Measurements from ENCODE around the gene IMP3. TPM values are rescaled to one million over a fixed set of nuclear protein-coding genes. Genes with fewer than 3 reads are reported as not detected.

IMP3 gene
- total RNA-seq, 1 donor from 2014 or later, result 68.4 TPM

DNA sequence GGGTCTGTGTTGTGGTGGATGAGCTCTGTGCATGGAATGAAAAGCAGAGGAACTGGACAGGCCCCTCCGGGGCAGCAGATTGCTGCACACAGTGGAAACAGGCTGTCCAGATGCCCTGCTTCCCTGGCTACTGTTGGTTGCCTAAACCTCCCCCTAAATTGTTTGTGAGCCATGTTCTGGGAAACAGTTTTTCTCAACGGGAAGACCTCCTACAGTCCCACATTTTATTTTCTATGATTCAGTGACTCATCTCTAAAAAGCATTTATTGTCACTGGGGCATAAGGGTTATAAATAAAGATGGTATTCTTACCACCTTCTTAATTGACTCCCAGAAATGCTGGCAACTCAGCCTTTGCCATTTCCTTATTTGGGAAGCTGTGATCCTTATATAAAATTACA lies 40.6 kb downstream of the IMP3 start:
- Mint-ChIP-seq H3K4me1 (ENCODE audit: unreplicated experiment) (peaks cover 5% of the 10 kb centered on the region), H3K36me3 (peaks cover 9% of the 10 kb centered on the region), H3K9me3 (no peaks in the 10 kb centered on the region), H3K27me3 (no peaks in the 10 kb centered on the region), H3K4me3 (no peak overlapping the region), H3K27ac (no peak overlapping the region)
- DNase-seq (ENCODE audit: extremely low spot score, unreplicated experiment), result no peak
- TF ChIP-seq, protein P1, sequence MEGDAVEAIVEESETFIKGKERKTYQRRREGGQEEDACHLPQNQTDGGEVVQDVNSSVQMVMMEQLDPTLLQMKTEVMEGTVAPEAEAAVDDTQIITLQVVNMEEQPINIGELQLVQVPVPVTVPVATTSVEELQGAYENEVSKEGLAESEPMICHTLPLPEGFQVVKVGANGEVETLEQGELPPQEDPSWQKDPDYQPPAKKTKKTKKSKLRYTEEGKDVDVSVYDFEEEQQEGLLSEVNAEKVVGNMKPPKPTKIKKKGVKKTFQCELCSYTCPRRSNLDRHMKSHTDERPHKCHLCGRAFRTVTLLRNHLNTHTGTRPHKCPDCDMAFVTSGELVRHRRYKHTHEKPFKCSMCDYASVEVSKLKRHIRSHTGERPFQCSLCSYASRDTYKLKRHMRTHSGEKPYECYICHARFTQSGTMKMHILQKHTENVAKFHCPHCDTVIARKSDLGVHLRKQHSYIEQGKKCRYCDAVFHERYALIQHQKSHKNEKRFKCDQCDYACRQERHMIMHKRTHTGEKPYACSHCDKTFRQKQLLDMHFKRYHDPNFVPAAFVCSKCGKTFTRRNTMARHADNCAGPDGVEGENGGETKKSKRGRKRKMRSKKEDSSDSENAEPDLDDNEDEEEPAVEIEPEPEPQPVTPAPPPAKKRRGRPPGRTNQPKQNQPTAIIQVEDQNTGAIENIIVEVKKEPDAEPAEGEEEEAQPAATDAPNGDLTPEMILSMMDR (conservative IDR thresholded peaks at IDR 0.05), result no peak

DNA sequence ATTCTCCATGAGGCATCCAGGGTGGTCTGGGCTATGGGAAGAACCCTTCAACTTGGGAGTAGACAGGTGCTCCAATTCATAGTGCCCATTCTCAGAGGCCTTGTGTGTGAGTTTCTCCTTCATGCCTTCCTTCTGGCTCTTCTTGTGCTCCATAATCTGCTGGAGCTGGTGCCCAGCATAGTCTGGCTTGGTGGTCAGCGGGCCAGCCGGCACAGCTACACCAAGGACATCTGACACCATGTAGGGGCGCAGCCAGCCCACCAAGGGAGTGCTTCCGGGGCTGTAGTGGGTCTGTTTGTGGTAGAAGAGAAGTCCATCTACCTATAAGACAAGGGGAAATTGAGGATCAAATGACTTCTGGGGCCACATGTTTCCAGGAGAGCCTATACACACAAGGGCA lies 41.7 kb downstream of the IMP3 start:
- Mint-ChIP-seq H3K36me3 (peaks cover 9% of the 10 kb centered on the region), H3K9me3 (no peaks in the 10 kb centered on the region), H3K4me1 (ENCODE audit: unreplicated experiment) (peaks cover 5% of the 10 kb centered on the region), H3K27me3 (no peaks in the 10 kb centered on the region), H3K4me3 (no peak overlapping the region), H3K27ac (no peak overlapping the region)
- TF ChIP-seq, protein P1 (conservative IDR thresholded peaks at IDR 0.05), result no peak
- no peak for DNase-seq (ENCODE audit: extremely low spot score, unreplicated experiment)

DNA sequence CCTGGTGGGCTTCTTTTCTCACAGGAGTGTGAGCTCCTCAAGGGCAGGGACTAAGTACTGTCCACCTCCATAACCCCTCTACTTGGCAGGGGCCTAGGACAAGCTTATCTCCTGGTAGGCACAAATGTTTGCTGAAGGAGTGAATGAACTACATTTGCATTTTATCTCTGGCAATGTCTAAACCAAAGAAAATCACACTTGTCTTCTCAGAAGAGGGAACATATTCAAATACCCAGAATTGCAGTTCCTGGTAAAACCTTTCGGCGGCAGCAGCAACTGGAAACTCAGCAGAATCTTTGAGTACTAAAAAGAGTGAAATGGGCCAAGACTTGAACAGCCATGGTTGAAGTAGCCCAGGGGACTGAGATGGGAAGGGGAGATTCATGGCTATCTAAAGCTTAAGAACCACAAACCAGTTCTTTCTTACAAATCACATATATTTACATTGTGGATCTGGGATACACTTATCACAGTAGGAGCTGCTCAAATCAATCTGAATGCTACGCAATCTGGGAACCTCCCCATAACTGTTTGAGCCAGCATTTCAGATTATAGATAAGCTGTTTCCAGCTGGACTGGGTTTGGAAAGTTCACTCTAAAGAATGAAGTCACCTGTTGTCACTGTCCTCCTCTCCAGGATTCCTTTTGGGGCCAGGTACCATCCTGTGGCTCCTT lies 42.2 kb downstream of the IMP3 start:
- Mint-ChIP-seq H3K9me3 (no peaks in the 10 kb centered on the region), H3K36me3 (peaks cover 9% of the 10 kb centered on the region), H3K27me3 (no peaks in the 10 kb centered on the region), H3K27ac (no peak overlapping the region), H3K4me3 (no peak overlapping the region), H3K4me1 (ENCODE audit: unreplicated experiment) (peaks cover 5% of the 10 kb centered on the region)
- TF ChIP-seq, protein P1 (conservative IDR thresholded peaks at IDR 0.05), result peak; percentile 53
- DNase-seq (ENCODE audit: extremely low spot score, unreplicated experiment), result no peak

DNA sequence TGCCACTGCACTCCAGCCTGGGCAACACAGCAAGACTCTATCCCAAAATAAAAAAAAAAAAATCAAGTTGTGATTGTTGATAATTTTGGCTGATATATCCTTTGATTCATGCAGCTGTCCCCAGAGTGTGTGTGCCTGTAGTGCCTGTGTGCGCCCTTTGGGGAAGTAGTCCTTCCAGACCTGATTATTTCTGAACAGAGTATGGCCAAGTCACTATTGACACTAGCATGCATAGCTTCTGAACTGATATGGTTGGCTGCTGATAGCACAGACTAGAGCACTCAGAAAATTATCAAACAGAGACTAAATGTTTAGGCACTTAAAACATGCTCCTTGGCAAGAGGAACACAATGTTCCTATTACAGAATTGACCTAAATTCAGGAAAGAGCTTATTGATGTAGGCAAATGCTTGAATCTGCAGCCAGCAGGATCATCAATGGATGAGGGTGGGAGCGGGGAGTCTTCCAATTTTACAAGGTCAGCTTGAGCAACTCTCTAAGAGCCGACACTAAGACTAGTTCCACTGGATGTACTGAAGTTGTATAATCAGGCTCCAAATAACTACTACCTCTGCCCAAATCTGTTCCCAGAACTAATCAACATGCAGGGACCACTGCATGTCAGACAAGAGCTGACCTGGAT lies 43.2 kb downstream of the IMP3 start:
- H3K4me3 Mint-ChIP-seq, result no peak overlapping the region
- no peak overlapping the region for H3K27ac Mint-ChIP-seq
- H3K27me3 Mint-ChIP-seq, result no peaks in the 10 kb centered on the region
- peaks cover 13% of the 10 kb centered on the region for H3K36me3 Mint-ChIP-seq
- H3K4me1 Mint-ChIP-seq (ENCODE audit: unreplicated experiment), result peaks cover 5% of the 10 kb centered on the region
- DNase-seq (ENCODE audit: extremely low spot score, unreplicated experiment), result no peak
- TF ChIP-seq, protein P1 (conservative IDR thresholded peaks at IDR 0.05), result no peak
- H3K9me3 Mint-ChIP-seq, result no peaks in the 10 kb centered on the region

DNA sequence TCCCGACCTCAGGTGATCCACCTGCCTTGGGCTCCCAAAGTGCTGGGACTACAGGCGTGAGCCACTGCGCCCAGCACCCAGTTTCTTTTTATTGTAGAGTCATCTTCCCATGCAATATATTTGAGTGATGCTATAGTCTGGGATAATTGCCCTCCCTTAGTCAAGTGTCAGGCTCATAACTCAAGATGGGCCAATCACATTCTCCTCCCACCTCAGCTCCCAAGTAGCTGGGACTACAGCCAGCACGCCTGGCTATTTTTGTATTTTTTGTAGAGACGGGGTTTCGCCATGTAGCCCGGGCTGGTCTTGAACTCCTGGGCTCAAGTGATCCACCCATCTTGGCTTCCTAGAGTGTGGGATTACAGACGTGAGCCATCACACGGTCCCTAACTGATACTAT lies 45.7 kb downstream of the IMP3 start:
- H3K27me3 Mint-ChIP-seq, result no peaks in the 10 kb centered on the region
- peaks cover 16% of the 10 kb centered on the region for H3K36me3 Mint-ChIP-seq
- no peak overlapping the region for H3K4me3 Mint-ChIP-seq
- no peak for DNase-seq (ENCODE audit: extremely low spot score, unreplicated experiment)
- peaks cover 5% of the 10 kb centered on the region for H3K4me1 Mint-ChIP-seq (ENCODE audit: unreplicated experiment)
- TF ChIP-seq, protein P1 (conservative IDR thresholded peaks at IDR 0.05), result no peak
- H3K27ac Mint-ChIP-seq, result no peak overlapping the region
- no peaks in the 10 kb centered on the region for H3K9me3 Mint-ChIP-seq

Data from type B pancreatic cell (in vitro differentiated cells).